HepG2 (cell line): Measurements from ENCODE around the gene SREBF1. TPM values are rescaled to one million over a fixed set of nuclear protein-coding genes. Genes with fewer than 3 reads are reported as not detected.

Source experiments
- ATAC-seq: fragments of 200-7000 bp; cut with Tn5 transposase; 3 replicates; pipeline ENCODE4 v1.9.1; 2020; ENCODE audit warnings: mild to moderate bottlenecking, moderate library complexity
- BruUV-seq: library from RNA; stranded (reverse); fragments of 400-500 nt; replicated peaks from 2 replicates; lab custom pipeline; 2021; lab: Mats Ljungman, UMichigan
- CTCF ChIA-PET: fragments of 300-600 bp; formaldehyde crosslinking; extraction: SDS; loops from one replicate; lab custom pipeline; 2021; ENCODE audit warnings: low total read pairs, inconsistent platforms, low intra/inter-chr PET ratio; lab: Yijun Ruan, JAX
- POLR2A ChIA-PET: fragments of 350-600 bp; sonication (Branson Sonifier 250); formaldehyde crosslinking; loops from one replicate; lab custom pipeline; 2020; ENCODE audit warnings: antibody characterized with exemption, inconsistent platforms; lab: Yijun Ruan, JAX
- DNase-seq: peaks from one replicate; pipeline ENCODE4 v3.0.0-alpha.2; 2015; ENCODE audit warnings: low spot score
- FAIRE-seq: peaks from 3 replicates; lab custom pipeline; 2011; peaks lifted over from hg19 to GRCh38; lab: Jason Lieb, UNC
- H2AFZ ChIP-seq: one replicate; pipeline ENCODE4 v1.6.1; 2011; ENCODE audit warnings: low read length, inconsistent platforms
- H3K27ac ChIP-seq: fragments of 300-600 bp; 3 replicates; pipeline ENCODE4 v1.8.0; 2011; ENCODE audit warnings: mixed run types, mild to moderate bottlenecking, mixed read lengths, low read length, inconsistent platforms; ENCODE audit not compliant: insufficient read depth; ENCODE audit errors: extremely low read length
- H3K27me3 ChIP-seq, 2 experiments: fragments of 200-600 bp in 1 of 2; 2 replicates in 1 of 2; 3 replicates in 1 of 2; pipeline versions ENCODE4 v1.6.0 to v1.8.0; 2011; ENCODE audit warnings: low read length in 2 of 2, mild to moderate bottlenecking in 2 of 2, moderate library complexity in 2 of 2, inconsistent platforms in 1 of 2; ENCODE audit not compliant: insufficient read depth in 2 of 2, control insufficient read depth in 1 of 2
- H3K36me3 ChIP-seq, 2 experiments: fragments of 200-600 bp in 1 of 2; replicated peaks in 1 of 2; 2 replicates in 1 of 2; 3 replicates in 1 of 2; pipeline versions ENCODE4 v1.5.1 to v1.8.0; 2011; ENCODE audit warnings: low read length in 2 of 2, inconsistent platforms in 1 of 2; ENCODE audit not compliant: insufficient read depth in 2 of 2, control insufficient read depth in 1 of 2
- H3K4me1 ChIP-seq: 2 replicates; pipeline ENCODE4 v1.5.1; 2012; ENCODE audit warnings: low read length, inconsistent platforms; ENCODE audit not compliant: insufficient read depth
- H3K4me2 ChIP-seq: 2 replicates; pipeline ENCODE4 v1.6.0; 2011; ENCODE audit warnings: low read depth, low read length, inconsistent platforms
- H3K4me3 ChIP-seq, 3 experiments: fragments of 200-600 bp in 1 of 3; sonication (generic), shearing (Covaris generic) in 1 of 3; replicated peaks in 1 of 3; 2 replicates each; pipeline ENCODE4 v1.5.1; 2011 to 2016; ENCODE audit warnings: low read length in 3 of 3, inconsistent platforms in 2 of 3, low read depth in 2 of 3, mild to moderate bottlenecking in 2 of 3, control low read depth in 1 of 3, mixed read lengths in 1 of 3; ENCODE audit not compliant: insufficient read depth in 1 of 3
- H3K79me2 ChIP-seq: one replicate; pipeline ENCODE4 v1.6.1; 2011; ENCODE audit warnings: low read length, inconsistent platforms; ENCODE audit not compliant: insufficient read depth
- H3K9ac ChIP-seq: 2 replicates; pipeline ENCODE4 v1.6.0; 2011; ENCODE audit warnings: mild to moderate bottlenecking, low read depth, low read length, inconsistent platforms; ENCODE audit not compliant: insufficient read depth
- H3K9me3 ChIP-seq: 2 replicates; pipeline ENCODE4 v1.5.1; 2012; ENCODE audit warnings: mild to moderate bottlenecking, low read length
- H4K20me1 ChIP-seq: 2 replicates; pipeline ENCODE4 v1.6.0; 2011; ENCODE audit warnings: inconsistent platforms, mild to moderate bottlenecking, low read length, moderate library complexity; ENCODE audit not compliant: insufficient read depth
- EZH2 ChIP-seq: conservative IDR thresholded peaks from 2 replicates; pipeline ENCODE4 v1.6.1; 2012; ENCODE audit warnings: mild to moderate bottlenecking, low read depth, low read length, moderate library complexity
- GATAD1 ChIP-seq: IDR thresholded peaks from 2 replicates; pipeline ENCODE4 v1.6.1; 2016; ENCODE audit warnings: missing genetic modification reagents, missing compliant biosample characterization
- HDAC1 ChIP-seq: sonication (generic); formaldehyde crosslinking; IDR thresholded peaks from 2 replicates; pipeline ENCODE4 v1.5.1; 2020; ENCODE audit warnings: mild to moderate bottlenecking, missing genetic modification reagents
- HNRNPH1 ChIP-seq: fragments of 200-400 bp; formaldehyde crosslinking; optimal IDR thresholded peaks from 2 replicates; pipeline ENCODE3; 2017; ENCODE audit warnings: mild to moderate bottlenecking, low read depth, low read length
- MIXL1 ChIP-seq: IDR thresholded peaks from 2 replicates; pipeline ENCODE4 v1.6.1; 2016
- RELA ChIP-seq: sonication (generic); formaldehyde crosslinking; IDR thresholded peaks from 2 replicates; pipeline ENCODE4 v1.4.0; 2020; ENCODE audit warnings: missing genetic modification reagents
- TP53 ChIP-seq: sonication (generic); formaldehyde crosslinking; conservative IDR thresholded peaks from 2 replicates; pipeline ENCODE4 v1.4.0; 2020; ENCODE audit warnings: missing genetic modification reagents
- ZC3H4 ChIP-seq: sonication (generic); formaldehyde crosslinking; IDR thresholded peaks from 2 replicates; pipeline ENCODE4 v1.4.0; 2020; ENCODE audit warnings: missing genetic modification reagents, borderline replicate concordance
- ZNF407 ChIP-seq: sonication (generic); formaldehyde crosslinking; IDR thresholded peaks from one replicate; pipeline ENCODE4 v1.5.1; 2020; ENCODE audit warnings: mild to moderate bottlenecking, missing genetic modification reagents; ENCODE audit errors: not compliant biosample characterization
- WGBS: methylation state at CpG from one replicate; pipeline ENCODE4 v1.1.6; 2017; ENCODE audit warnings: low lambda C conversion rate; 5-methylcytosine and 5-hydroxymethylcytosine counted together
- in situ Hi-C: cut with HindIII; loops from 2 replicates; pipeline ENCODE4 v1.10.0; 2017; ENCODE audit warnings: low pct_unique_long_range_greater_than_20kb; ENCODE audit not compliant: extremely low pct_ligation_motif_present
- intact Hi-C: fragments of 100-400 bp; cut with micrococcal nuclease; formaldehyde crosslinking; loops from one replicate; pipeline ENCODE4 v1.10.0; 2022; ENCODE audit not compliant: unreplicated experiment
- polyA plus RNA-seq, 8 experiments: library from polyadenylated mRNA; depleted of rRNA in 3 of 8; stranded (reverse) in 7 of 8; unstranded in 1 of 8; fragments of >200 nt; fragmentation: Illumina TruSeq in 4 of 8; extraction: Trizol in 4 of 8; gene quantifications; 2 replicates each; pipeline versions ENCODE4 v1.2.1 to v1.2.3, GENCODE V29; 2011 to 2016; ENCODE audit warnings: low read depth in 4 of 8, missing spikeins in 1 of 8, mixed read lengths in 1 of 8; ENCODE audit not compliant: insufficient read depth in 1 of 8
- total RNA-seq, 5 experiments: library from RNA; depleted of rRNA; stranded (reverse); fragments of >200 nt; fragmentation: Illumina TruSeq; extraction: Trizol; gene quantifications; 2 replicates each; pipeline ENCODE4 v1.2.3, GENCODE V29; 2016; ENCODE audit warnings: low read depth in 1 of 5
- TF ChIP-seq, protein P1 (sequence below), 2 experiments: fragments of 450-650 bp in 1 of 2; sonication (generic) in 1 of 2; formaldehyde crosslinking; IDR thresholded peaks; 2 replicates each; pipeline versions ENCODE4 v1.5.0 to v1.8.0; 2020 to 2022; ENCODE audit warnings: mild to moderate bottlenecking in 1 of 2, missing genetic modification reagents in 1 of 2
- TF ChIP-seq, protein P2 (sequence below): sonication (generic); formaldehyde crosslinking; IDR thresholded peaks from 2 replicates; pipeline ENCODE4 v1.5.0; 2020; ENCODE audit warnings: mild to moderate bottlenecking, missing genetic modification reagents

Gene SREBF1
- total and polyA plus RNA-seq, 2 of the 13 experiments (the other 11 are each of a cell fraction or from before 2014, with no cell fraction given) = 34.3 to 38.0 TPM

- Histone ChIP-seq H3K4me1 (peaks cover 54% of the 10 kb centered on the region), H4K20me1 (peaks cover 43% of the 10 kb centered on the region; the same call in 1 of the 2 replicates)
- CTCF ChIA-PET = no interaction called here
Observed at GRCh38 chr17:17787568-17787967, 49.2 kb downstream of the SREBF1 start.

DNA sequence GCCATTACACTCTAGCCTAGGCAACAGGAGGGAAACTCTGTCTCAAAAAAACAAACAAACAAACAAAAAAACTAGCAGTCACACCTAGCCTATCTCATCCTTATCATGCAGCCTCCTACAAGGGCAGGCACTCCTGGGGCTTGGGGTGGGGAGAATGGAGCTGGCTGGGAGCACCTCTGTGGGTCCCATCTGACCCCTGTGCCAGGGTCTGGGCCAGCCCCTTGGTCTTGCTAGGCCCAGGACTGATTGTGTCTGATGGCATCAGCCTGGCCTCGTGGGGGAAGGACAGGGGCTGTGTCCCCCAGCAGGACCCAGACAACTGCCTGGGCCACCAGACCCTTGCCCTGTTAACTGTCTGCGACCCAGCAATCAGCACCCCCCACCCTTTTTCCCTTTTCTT lies 49.8 kb downstream of the SREBF1 start:
- intact Hi-C loops = no loop called here
- Histone ChIP-seq H3K4me1 (peaks cover 54% of the 10 kb centered on the region), H4K20me1 (peaks cover 43% of the 10 kb centered on the region; the same call in 1 of the 2 replicates), H3K9ac (no peak overlapping the region), H3K9me3 (no peaks in the 10 kb centered on the region), H3K4me2 (no peak overlapping the region), H3K27me3 (no peaks in the 10 kb centered on the region), H3K79me2 (peaks cover 3% of the 10 kb centered on the region), H3K36me3 (peaks cover 0 to 2% of the 10 kb centered on the region in 2 experiments; a peak in 1 of 5 replicates), H3K4me3 (no peak overlapping the region), H2AFZ (no peak overlapping the region), H3K27ac (no peak overlapping the region)
- WGBS = 89% methylated on average over 2 of the region's 2 CpGs
- no peak for FAIRE-seq
- ChIA-PET POLR2A (no interaction called here), CTCF (no interaction called here)
- no TSS peak for BruUV-seq
- no peak for DNase-seq
- in situ Hi-C loops = no loop called here
- no peak for ATAC-seq
- TF ChIP-seq ZNF407 (CRISPR knock-in tag) = no peak

More at GRCh38 chr17:17787568-17787967, 49.2 kb downstream of the SREBF1 start:
- no TSS peak for BruUV-seq
- 93% methylated on average over 3 of the region's 7 CpGs for WGBS
- Histone ChIP-seq H3K4me3 (no peak overlapping the region), H3K9me3 (no peaks in the 10 kb centered on the region), H3K4me2 (no peak overlapping the region), H3K36me3 (peaks cover 0 to 2% of the 10 kb centered on the region in 2 experiments; a peak in 1 of 5 replicates), H3K79me2 (peaks cover 3% of the 10 kb centered on the region), H3K27me3 (no peaks in the 10 kb centered on the region), H3K9ac (no peak overlapping the region), H2AFZ (no peak overlapping the region), H3K27ac (no peak overlapping the region)
- no peak for FAIRE-seq
- no peak for DNase-seq
- intact Hi-C loops = no loop called here
- TF ChIP-seq HDAC1 (CRISPR knock-in tag) (no peak), HNRNPH1 (no peak), TP53 (CRISPR knock-in tag) (no peak), RELA (CRISPR knock-in tag) (no peak), GATAD1 (CRISPR knock-in tag) (no peak), MIXL1 (CRISPR knock-in tag) (no peak), ZC3H4 (CRISPR knock-in tag) (no peak), EZH2 (no peak)
- TF ChIP-seq, protein P1, sequence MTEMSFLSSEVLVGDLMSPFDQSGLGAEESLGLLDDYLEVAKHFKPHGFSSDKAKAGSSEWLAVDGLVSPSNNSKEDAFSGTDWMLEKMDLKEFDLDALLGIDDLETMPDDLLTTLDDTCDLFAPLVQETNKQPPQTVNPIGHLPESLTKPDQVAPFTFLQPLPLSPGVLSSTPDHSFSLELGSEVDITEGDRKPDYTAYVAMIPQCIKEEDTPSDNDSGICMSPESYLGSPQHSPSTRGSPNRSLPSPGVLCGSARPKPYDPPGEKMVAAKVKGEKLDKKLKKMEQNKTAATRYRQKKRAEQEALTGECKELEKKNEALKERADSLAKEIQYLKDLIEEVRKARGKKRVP (CRISPR knock-in tag; IDR thresholded peaks at IDR 0.05) = no peak
- TF ChIP-seq, protein P2, sequence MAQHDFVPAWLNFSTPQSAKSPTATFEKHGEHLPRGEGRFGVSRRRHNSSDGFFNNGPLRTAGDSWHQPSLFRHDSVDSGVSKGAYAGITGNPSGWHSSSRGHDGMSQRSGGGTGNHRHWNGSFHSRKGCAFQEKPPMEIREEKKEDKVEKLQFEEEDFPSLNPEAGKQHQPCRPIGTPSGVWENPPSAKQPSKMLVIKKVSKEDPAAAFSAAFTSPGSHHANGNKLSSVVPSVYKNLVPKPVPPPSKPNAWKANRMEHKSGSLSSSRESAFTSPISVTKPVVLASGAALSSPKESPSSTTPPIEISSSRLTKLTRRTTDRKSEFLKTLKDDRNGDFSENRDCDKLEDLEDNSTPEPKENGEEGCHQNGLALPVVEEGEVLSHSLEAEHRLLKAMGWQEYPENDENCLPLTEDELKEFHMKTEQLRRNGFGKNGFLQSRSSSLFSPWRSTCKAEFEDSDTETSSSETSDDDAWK (CRISPR knock-in tag) = no peak
- POLR2A ChIA-PET = no interaction called here
- no peak for ATAC-seq
- in situ Hi-C loops = no loop called here
